ENCODE data around the gene ENPP1.
"Not testable (repeated sequence)": the region's sequence is repeated elsewhere in the genome, so short reads cannot be mapped to it uniquely, and the experiment has no call there.

Gene ENPP1

DNA sequence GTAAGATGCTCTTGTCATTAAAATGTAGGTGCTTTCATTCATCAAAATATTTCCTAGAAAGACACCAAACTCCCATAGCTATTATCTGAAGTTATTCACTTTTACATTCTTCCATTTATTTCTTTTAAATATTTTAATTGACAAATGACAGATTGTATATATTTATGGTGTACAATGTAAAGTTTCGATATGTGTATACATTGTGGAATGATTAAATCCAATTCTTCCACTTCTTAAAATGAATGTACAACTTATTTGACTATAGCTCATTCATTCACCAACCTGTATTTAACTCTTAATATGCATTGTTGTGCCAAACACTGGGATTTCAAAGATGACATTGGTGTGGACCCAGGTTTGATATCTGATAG is 102.4 kb downstream of the ENPP1 start:
- Histone ChIP-seq H3K36me3 (ENCODE audit: control insufficient read depth in 2 of 2, insufficient read depth in 2 of 2, low read length in 2 of 2) (no peaks in the 10 kb centered on the region), H3K4me1 (ENCODE audit: control insufficient read depth in 2 of 2, insufficient read depth in 2 of 2, low read length in 2 of 2) (peaks cover 3 to 5% of the 10 kb centered on the region in 2 donors), H3K9ac (ENCODE audit: low read depth in 1 of 2, low read length in 2 of 2) (no peak overlapping the region), H3K9me3 (ENCODE audit: control insufficient read depth in 2 of 2, low read length in 2 of 2) (no peaks in the 10 kb centered on the region), H3K4me3 (ENCODE audit: low read length in 2 of 2) (no peak overlapping the region), H3K27ac (ENCODE audit: low read depth in 2 of 2, low read length in 2 of 2) (no peak overlapping the region), H3K27me3 (ENCODE audit: control insufficient read depth in 2 of 2, insufficient read depth in 2 of 2, low read length in 2 of 2) (peaks cover 0 to 2% of the 10 kb centered on the region in 2 donors)

DNA sequence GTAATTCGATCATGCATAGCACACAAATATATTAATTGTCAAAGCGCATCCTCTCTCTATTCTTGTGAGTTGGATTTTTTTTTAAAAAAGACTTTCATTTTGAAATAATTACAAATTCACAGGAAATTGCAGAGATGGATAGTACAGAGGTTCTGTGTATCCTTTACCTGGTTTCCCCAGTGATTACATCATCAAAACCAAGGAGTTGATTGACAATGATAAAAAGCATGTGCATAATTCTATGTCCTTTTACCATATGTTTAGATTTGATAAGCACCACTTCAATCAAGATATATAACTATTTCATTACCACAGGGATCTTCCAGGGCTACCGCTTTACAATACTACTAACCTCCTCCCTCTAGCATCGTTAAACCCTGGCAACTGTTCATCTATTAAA is 103.1 kb downstream of the ENPP1 start:
- Histone ChIP-seq H3K4me1 (ENCODE audit: control insufficient read depth in 2 of 2, insufficient read depth in 2 of 2, low read length in 2 of 2) (peaks cover 3 to 5% of the 10 kb centered on the region in 2 donors), H3K9me3 (ENCODE audit: control insufficient read depth in 2 of 2, low read length in 2 of 2) (no peaks in the 10 kb centered on the region), H3K36me3 (ENCODE audit: control insufficient read depth in 2 of 2, insufficient read depth in 2 of 2, low read length in 2 of 2) (no peaks in the 10 kb centered on the region), H3K9ac (ENCODE audit: low read depth in 1 of 2, low read length in 2 of 2) (no peak overlapping the region), H3K4me3 (ENCODE audit: low read length in 2 of 2) (no peak overlapping the region), H3K27ac (ENCODE audit: low read depth in 2 of 2, low read length in 2 of 2) (no peak overlapping the region), H3K27me3 (ENCODE audit: control insufficient read depth in 2 of 2, insufficient read depth in 2 of 2, low read length in 2 of 2) (peaks cover 0 to 2% of the 10 kb centered on the region in 2 donors)

DNA sequence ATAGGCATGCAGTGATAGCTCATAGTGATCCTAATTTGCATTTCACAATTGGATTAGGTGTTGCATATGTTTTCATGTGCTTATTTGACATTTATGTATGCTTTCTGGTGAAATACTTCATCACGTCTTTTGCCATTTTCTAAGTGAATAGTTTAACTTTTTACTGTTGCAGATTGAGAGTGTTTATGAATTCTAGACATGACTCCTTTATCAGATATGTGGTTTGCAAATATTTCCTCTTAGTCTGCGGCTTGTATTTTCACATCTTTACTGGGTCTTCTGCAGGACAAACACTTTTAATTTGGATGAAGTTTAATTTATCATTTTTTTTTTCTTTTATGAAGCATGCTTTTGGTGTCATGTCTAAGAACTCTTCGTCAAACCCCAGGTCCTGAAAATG is 104.1 kb downstream of the ENPP1 start:
- Histone ChIP-seq H3K9me3 (ENCODE audit: control insufficient read depth in 2 of 2, low read length in 2 of 2) (no peaks in the 10 kb centered on the region), H3K9ac (ENCODE audit: low read depth in 1 of 2, low read length in 2 of 2) (no peak overlapping the region), H3K36me3 (ENCODE audit: control insufficient read depth in 2 of 2, insufficient read depth in 2 of 2, low read length in 2 of 2) (no peaks in the 10 kb centered on the region), H3K4me1 (ENCODE audit: control insufficient read depth in 2 of 2, insufficient read depth in 2 of 2, low read length in 2 of 2) (peaks cover 3 to 5% of the 10 kb centered on the region in 2 donors), H3K27ac (ENCODE audit: low read depth in 2 of 2, low read length in 2 of 2) (no peak overlapping the region), H3K4me3 (ENCODE audit: low read length in 2 of 2) (no peak overlapping the region), H3K27me3 (ENCODE audit: control insufficient read depth in 2 of 2, insufficient read depth in 2 of 2, low read length in 2 of 2) (peaks cover 0 to 2% of the 10 kb centered on the region in 2 donors)

DNA sequence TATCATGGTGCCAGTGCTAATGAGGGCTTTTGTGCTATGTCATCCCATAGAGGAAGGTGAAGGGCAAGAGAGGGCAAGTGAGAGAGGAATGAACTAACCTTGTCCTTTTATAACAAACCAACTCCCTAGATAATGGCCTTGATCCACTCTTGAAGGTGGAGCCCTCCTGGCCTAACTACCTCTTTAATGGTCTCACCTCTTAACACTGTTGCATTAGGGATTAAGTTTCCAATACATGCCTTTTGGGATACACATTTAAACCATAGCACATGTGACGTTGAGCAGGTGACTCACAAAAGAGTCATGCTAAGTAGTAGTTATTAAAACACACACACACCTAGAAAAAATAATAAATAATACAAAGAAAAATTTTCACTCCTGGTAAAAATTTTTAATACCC is 106.4 kb downstream of the ENPP1 start:
- Histone ChIP-seq H3K4me3 (ENCODE audit: low read length in 2 of 2) (no peak overlapping the region), H3K36me3 (ENCODE audit: control insufficient read depth in 2 of 2, insufficient read depth in 2 of 2, low read length in 2 of 2) (no peaks in the 10 kb centered on the region), H3K27me3 (ENCODE audit: control insufficient read depth in 2 of 2, insufficient read depth in 2 of 2, low read length in 2 of 2) (peaks cover 0 to 2% of the 10 kb centered on the region in 2 donors), H3K4me1 (ENCODE audit: control insufficient read depth in 2 of 2, insufficient read depth in 2 of 2, low read length in 2 of 2) (peaks cover 3 to 5% of the 10 kb centered on the region in 2 donors), H3K27ac (ENCODE audit: low read depth in 2 of 2, low read length in 2 of 2) (no peak overlapping the region), H3K9ac (ENCODE audit: low read depth in 1 of 2, low read length in 2 of 2) (no peak overlapping the region), H3K9me3 (ENCODE audit: control insufficient read depth in 2 of 2, low read length in 2 of 2) (no peaks in the 10 kb centered on the region)

DNA sequence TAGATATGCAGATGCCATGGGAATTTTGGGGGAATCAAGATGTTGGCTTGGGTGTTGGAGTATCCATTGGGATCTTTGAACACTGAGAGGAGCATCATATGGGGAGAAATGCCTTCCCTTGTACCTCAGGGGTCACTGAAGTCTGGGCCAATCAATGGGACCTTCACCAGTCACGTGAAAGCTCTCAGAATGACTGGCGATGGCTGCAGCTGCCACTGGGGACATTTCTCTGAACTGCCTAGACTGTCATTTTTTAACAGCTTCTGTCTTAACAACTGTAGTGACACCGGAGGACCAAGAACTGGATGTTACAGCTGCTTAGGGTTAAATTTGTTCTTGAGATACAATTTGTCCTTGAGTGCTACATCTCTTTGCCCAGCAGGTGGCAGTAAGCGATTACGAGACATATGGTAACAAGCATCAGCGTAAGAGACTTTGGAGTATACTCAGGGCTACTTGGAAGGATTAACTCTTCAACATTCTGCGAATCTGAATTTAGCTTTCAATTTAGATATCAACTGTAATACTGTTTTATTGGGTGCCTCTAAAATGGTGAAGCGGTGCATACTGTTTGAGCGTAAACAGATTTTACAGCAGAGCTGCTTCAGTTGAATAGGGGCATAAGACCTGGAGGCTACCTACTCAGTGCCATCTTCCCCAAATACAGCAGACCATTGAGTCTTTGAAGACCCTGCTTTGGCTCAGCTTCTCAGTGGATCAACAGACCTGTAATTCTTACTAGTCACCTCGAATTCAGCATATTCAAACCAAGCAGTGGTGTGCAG is 107.3 kb downstream of the ENPP1 start:
- no peaks in the 10 kb centered on the region for H3K36me3 ChIP-seq (ENCODE audit: control insufficient read depth in 2 of 2, insufficient read depth in 2 of 2, low read length in 2 of 2)
- peaks cover 0 to 2% of the 10 kb centered on the region in 2 donors for H3K27me3 ChIP-seq (ENCODE audit: control insufficient read depth in 2 of 2, insufficient read depth in 2 of 2, low read length in 2 of 2)
- H3K4me3 ChIP-seq (ENCODE audit: low read length in 2 of 2): no peak overlapping the region
- no peak overlapping the region for H3K27ac ChIP-seq (ENCODE audit: low read depth in 2 of 2, low read length in 2 of 2)
- H3K4me1 ChIP-seq (ENCODE audit: control insufficient read depth in 2 of 2, insufficient read depth in 2 of 2, low read length in 2 of 2): peaks cover 3 to 5% of the 10 kb centered on the region in 2 donors
- H3K9me3 ChIP-seq (ENCODE audit: control insufficient read depth in 2 of 2, low read length in 2 of 2): no peaks in the 10 kb centered on the region
- no peak overlapping the region for H3K9ac ChIP-seq (ENCODE audit: low read depth in 1 of 2, low read length in 2 of 2)

DNA sequence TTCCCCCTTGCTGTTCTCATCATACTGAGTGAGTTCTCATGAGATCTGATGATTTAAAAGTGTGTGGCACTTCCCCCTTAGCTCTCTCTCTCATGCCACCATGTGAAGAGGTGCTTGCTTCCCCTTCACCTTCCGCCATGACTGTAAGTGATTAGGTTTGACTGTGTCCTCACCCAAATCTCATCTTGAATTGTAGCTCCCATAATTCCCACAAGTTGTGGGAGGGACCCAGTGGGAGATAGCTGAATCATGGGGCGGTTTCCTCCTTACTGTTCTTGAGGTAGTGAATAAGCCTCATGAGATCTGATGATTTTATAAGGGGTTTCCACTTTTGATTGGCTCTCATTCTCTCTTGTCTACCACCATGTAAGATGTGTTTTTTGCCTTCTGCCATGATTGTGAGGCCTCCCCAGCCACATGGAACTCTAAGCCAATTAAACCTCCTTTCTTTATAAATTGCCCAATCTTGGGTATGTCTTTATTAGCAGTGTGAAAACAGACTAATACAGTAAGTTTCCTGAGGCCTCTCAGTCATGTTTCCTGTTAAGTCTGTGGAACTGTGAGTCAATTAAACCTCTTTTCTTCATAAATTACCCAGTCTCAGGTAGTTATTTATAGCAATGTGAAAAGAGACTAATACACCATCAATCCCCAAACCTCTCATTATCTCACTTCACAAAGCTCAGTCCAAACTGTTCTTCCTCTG is 108.4 kb downstream of the ENPP1 start:
- not testable (repeated sequence) for H3K9ac ChIP-seq (ENCODE audit: low read depth in 1 of 2, low read length in 2 of 2); H3K36me3 ChIP-seq (ENCODE audit: control insufficient read depth in 2 of 2, insufficient read depth in 2 of 2, low read length in 2 of 2); H3K9me3 ChIP-seq (ENCODE audit: control insufficient read depth in 2 of 2, low read length in 2 of 2); H3K4me3 ChIP-seq (ENCODE audit: low read length in 2 of 2); H3K27me3 ChIP-seq (ENCODE audit: control insufficient read depth in 2 of 2, insufficient read depth in 2 of 2, low read length in 2 of 2); H3K27ac ChIP-seq (ENCODE audit: low read depth in 2 of 2, low read length in 2 of 2); H3K4me1 ChIP-seq (ENCODE audit: control insufficient read depth in 2 of 2, insufficient read depth in 2 of 2, low read length in 2 of 2)

DNA sequence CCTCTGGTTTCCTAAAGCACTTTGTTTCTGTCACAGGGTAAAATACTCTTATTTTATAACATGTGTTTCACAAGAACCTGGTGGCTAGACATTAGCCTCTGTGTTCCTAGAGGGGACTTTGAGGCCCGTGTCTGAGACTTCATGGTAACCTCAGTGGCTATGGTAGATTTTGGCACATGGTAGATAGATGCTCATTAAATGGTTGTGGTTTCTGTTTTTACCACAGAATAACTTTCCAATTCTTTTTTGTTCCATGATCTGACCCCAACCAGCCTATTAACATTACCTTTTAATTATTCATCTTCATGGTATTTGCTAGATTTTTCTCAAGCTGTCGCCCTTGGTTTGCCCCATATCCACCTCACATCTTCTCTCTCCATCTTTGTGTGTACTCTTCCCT is 109.0 kb downstream of the ENPP1 start:
- Histone ChIP-seq H3K4me1 (ENCODE audit: control insufficient read depth in 2 of 2, insufficient read depth in 2 of 2, low read length in 2 of 2) (peaks cover 0 to under 1% of the 10 kb centered on the region in 2 donors), H3K9ac (ENCODE audit: low read depth in 1 of 2, low read length in 2 of 2) (no peak overlapping the region)

DNA sequence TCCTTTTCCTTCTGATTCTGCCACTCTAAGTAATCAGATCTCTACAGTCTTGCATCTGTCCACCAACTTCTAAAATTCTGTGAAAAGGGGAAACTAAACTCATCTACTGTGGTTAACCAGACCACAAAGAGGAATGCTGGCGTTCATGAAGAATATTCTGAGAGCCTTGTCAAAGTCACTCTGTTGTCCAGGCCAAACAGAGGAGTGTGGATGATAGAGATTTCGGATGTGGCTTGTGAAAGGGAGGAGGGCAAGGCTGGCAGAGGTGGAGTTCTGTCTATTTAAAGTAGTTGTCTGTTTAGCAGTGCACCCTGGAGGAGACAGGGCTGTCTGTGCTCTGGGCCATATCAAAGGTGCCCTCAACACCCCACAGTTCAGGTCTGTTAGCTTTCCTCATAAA is 109.5 kb downstream of the ENPP1 start:
- Histone ChIP-seq H3K4me3 (ENCODE audit: low read length in 2 of 2) (no peak overlapping the region), H3K9ac (ENCODE audit: low read depth in 1 of 2, low read length in 2 of 2) (no peak overlapping the region), H3K27ac (ENCODE audit: low read depth in 2 of 2, low read length in 2 of 2) (no peak overlapping the region), H3K9me3 (ENCODE audit: control insufficient read depth in 2 of 2, low read length in 2 of 2) (no peaks in the 10 kb centered on the region), H3K27me3 (ENCODE audit: control insufficient read depth in 2 of 2, insufficient read depth in 2 of 2, low read length in 2 of 2) (peaks cover 0 to 2% of the 10 kb centered on the region in 2 donors), H3K4me1 (ENCODE audit: control insufficient read depth in 2 of 2, insufficient read depth in 2 of 2, low read length in 2 of 2) (no peaks in the 10 kb centered on the region), H3K36me3 (ENCODE audit: control insufficient read depth in 2 of 2, insufficient read depth in 2 of 2, low read length in 2 of 2) (no peaks in the 10 kb centered on the region)

More for the DNA sequence above, 109.0 kb downstream of the ENPP1 start:
- no peaks in the 10 kb centered on the region for H3K36me3 ChIP-seq (ENCODE audit: control insufficient read depth in 2 of 2, insufficient read depth in 2 of 2, low read length in 2 of 2)
- H3K27me3 ChIP-seq (ENCODE audit: control insufficient read depth in 2 of 2, insufficient read depth in 2 of 2, low read length in 2 of 2): peaks cover 0 to 2% of the 10 kb centered on the region in 2 donors
- no peak overlapping the region for H3K4me3 ChIP-seq (ENCODE audit: low read length in 2 of 2)
- no peak overlapping the region for H3K27ac ChIP-seq (ENCODE audit: low read depth in 2 of 2, low read length in 2 of 2)
- no peaks in the 10 kb centered on the region for H3K9me3 ChIP-seq (ENCODE audit: control insufficient read depth in 2 of 2, low read length in 2 of 2)

DNA sequence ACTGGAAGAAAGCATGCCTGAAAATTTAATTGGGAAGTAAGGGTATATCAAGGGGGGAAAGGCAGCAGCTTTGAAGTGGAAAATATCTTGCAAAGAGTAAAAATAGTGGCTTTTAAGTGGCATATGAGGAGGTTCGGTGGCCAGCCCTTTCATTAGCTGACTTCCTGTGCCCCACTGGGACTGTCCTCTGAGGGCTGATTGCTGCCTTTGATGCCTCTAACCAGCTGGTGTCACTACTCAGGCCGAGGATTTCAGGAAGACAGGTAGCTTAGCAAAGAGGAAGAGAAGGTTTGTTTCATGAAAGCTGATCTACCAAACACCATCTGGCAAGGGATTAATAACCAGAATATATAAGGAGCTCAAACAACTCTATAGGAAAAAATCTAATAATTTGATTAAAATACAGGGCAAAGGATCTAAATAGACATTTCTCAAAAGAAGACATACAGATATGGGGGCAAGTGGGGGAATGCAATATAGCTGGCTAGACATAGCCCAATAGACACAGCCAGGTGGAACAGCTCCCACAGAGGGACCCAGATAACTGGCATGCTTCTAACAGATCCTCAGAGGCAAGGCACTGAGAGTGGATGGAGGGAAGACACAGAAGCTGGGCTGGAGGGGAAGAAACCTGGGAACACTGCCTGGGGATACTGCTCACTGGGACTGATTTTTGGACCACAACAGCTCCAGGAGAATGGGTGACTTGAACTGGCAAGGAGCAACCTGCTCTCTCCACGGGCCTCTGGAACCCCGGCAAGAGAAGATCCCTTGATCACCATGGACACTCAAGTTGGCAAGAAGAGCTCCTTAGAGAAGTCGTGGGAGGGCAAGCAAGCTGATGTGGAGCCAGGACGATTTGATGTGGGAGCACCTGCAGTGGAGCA is 110.2 kb downstream of the ENPP1 start:
- H3K9ac ChIP-seq (ENCODE audit: low read depth in 1 of 2, low read length in 2 of 2): no peak overlapping the region
- no peaks in the 10 kb centered on the region for H3K36me3 ChIP-seq (ENCODE audit: control insufficient read depth in 2 of 2, insufficient read depth in 2 of 2, low read length in 2 of 2)
- H3K9me3 ChIP-seq (ENCODE audit: control insufficient read depth in 2 of 2, low read length in 2 of 2): no peaks in the 10 kb centered on the region
- no peak overlapping the region for H3K27ac ChIP-seq (ENCODE audit: low read depth in 2 of 2, low read length in 2 of 2)
- H3K27me3 ChIP-seq (ENCODE audit: control insufficient read depth in 2 of 2, insufficient read depth in 2 of 2, low read length in 2 of 2): peaks cover 0 to 2% of the 10 kb centered on the region in 2 donors
- H3K4me1 ChIP-seq (ENCODE audit: control insufficient read depth in 2 of 2, insufficient read depth in 2 of 2, low read length in 2 of 2): no peaks in the 10 kb centered on the region
- no peak overlapping the region for H3K4me3 ChIP-seq (ENCODE audit: low read length in 2 of 2)
